ENCODE results near the gene PSG11.
"Not testable (repeated sequence)": the region's sequence is repeated elsewhere in the genome, so short reads cannot be mapped to it uniquely, and the experiment has no call there.

Gene PSG11

GRCh38 chr19:42989186-42989585, 37.1 kb downstream of the PSG11 start:
- DNase-seq: not testable (repeated sequence)

- DNase-seq: not testable (repeated sequence)
Measured at GRCh38 chr19:42988206-42988605, 38.1 kb downstream of the PSG11 start.

- no peak for DNase-seq
Measured at GRCh38 chr19:42985588-42985987, 40.7 kb downstream of the PSG11 start.

GRCh38 chr19:42982111-42982510, 44.2 kb downstream of the PSG11 start:
- not testable (repeated sequence) for DNase-seq

GRCh38 chr19:42971451-42971850, 54.8 kb downstream of the PSG11 start:
- not testable (repeated sequence) for DNase-seq

- DNase-seq: no peak
Measured at GRCh38 chr19:42965176-42965575, 61.1 kb downstream of the PSG11 start.

- DNase-seq: no peak
Measured at GRCh38 chr19:42961119-42961518, 65.2 kb downstream of the PSG11 start.
